Measurements from ENCODE around the gene DNAJC15. TPM values are rescaled to one million over a fixed set of nuclear protein-coding genes. Genes with fewer than 3 reads are reported as not detected.

DNAJC15 gene
- total RNA-seq, 4 donors from 2014 or later = 5.5 to 12.1 (median 10.9) TPM

GRCh38 chr13:43132911-43133310 is 109.5 kb downstream of the DNAJC15 start:
- no peak for DNase-seq (ENCODE audit: low spot score)
- ATAC-seq (ENCODE audit: low FRiP score) = no peak
- no peak for TF ChIP-seq CTCF (IDR thresholded peaks at IDR 0.05)

- DNase-seq (ENCODE audit: low spot score) = no peak
- no peak for ATAC-seq (ENCODE audit: low FRiP score)
- TF ChIP-seq CTCF (IDR thresholded peaks at IDR 0.05) = no peak
These were observed 110.4 kb downstream of the DNAJC15 start for GRCh38 chr13:43133792-43134191.

- ATAC-seq (ENCODE audit: low FRiP score) (no peak), DNase-seq (ENCODE audit: low spot score) (no peak)
- TF ChIP-seq CTCF (IDR thresholded peaks at IDR 0.05) = no peak
These were observed 111.5 kb downstream of the DNAJC15 start for GRCh38 chr13:43134868-43135267.

GRCh38 chr13:43135516-43135915 is 112.1 kb downstream of the DNAJC15 start:
- DNase-seq (ENCODE audit: low spot score) = no peak
- ATAC-seq (ENCODE audit: low FRiP score) = no peak
- TF ChIP-seq CTCF (IDR thresholded peaks at IDR 0.05) = no peak

- DNase-seq (ENCODE audit: low spot score) (no peak), ATAC-seq (ENCODE audit: low FRiP score) (no peak)
- no peak for TF ChIP-seq CTCF (IDR thresholded peaks at IDR 0.05)
These were observed 113.7 kb downstream of the DNAJC15 start for GRCh38 chr13:43136920-43137575.

- no peak for TF ChIP-seq CTCF (IDR thresholded peaks at IDR 0.05)
- DNase-seq (ENCODE audit: low spot score) (no peak), ATAC-seq (ENCODE audit: low FRiP score) (no peak)
These were observed 115.8 kb downstream of the DNAJC15 start for GRCh38 chr13:43139211-43139610.

- ATAC-seq (ENCODE audit: low FRiP score) = no peak
- no peak for TF ChIP-seq CTCF (IDR thresholded peaks at IDR 0.05)
- no peak for DNase-seq (ENCODE audit: low spot score)
These were observed 116.5 kb downstream of the DNAJC15 start for GRCh38 chr13:43139921-43140320.
